ENCODE measurements around the gene ADAMTSL1. TPM values are rescaled to one million over a fixed set of nuclear protein-coding genes. Genes with fewer than 3 reads are reported as not detected.

Gene ADAMTSL1
- total RNA-seq, 1 experiment from 2014 or later: not detected

- TF ChIP-seq EZH2phosphoT487 (IDR thresholded peaks at IDR 0.05; ENCODE audit: borderline replicate concordance) (no peak), CBX3 (IDR thresholded peaks at IDR 0.05; ENCODE audit: low read depth) (no peak), SP1 (IDR thresholded peaks at IDR 0.05; ENCODE audit: low read depth) (no peak), ZNF274 (IDR thresholded peaks at IDR 0.05; ENCODE audit: low read depth, low read length) (no peak), FOSL1 (IDR thresholded peaks at IDR 0.05; ENCODE audit: low read depth) (no peak)
- RAD21 ChIA-PET (ENCODE audit: low non-redundant PET in 1 of 2, low total read pairs in 2 of 2, uncharacterized antibody in 2 of 2, unreplicated experiment in 2 of 2): no interaction called here
- H3K27me3 ChIP-seq (ENCODE audit: insufficient read depth, low read length): peaks cover 52% of the 10 kb centered on the region
- H3K9me3 ChIP-seq (ENCODE audit: control insufficient read depth in 1 of 2, insufficient read depth in 1 of 2, low read depth in 1 of 2, low read length in 2 of 2): no peaks in the 10 kb centered on the region
- H3K36me3 ChIP-seq (ENCODE audit: control insufficient read depth in 1 of 2, insufficient read depth in 2 of 2, low read length in 2 of 2): no peaks in the 10 kb centered on the region
- H4K20me1 ChIP-seq (ENCODE audit: insufficient read depth): no peaks in the 10 kb centered on the region
- no peak overlapping the region for H2AFZ ChIP-seq (ENCODE audit: low read depth, low read length, poor library complexity, severe bottlenecking)
- intact Hi-C loops (cut with micrococcal nuclease): no loop called here
- no peak overlapping the region for H3K27ac ChIP-seq (ENCODE audit: low read depth, low read length)
- POLR2A ChIA-PET: no interaction called here
- ATAC-seq (no peak), DNase-seq (ENCODE audit: low read depth, low spot score) (no peak)
- H3K9ac ChIP-seq (ENCODE audit: low read length): no peak overlapping the region
- CTCF ChIA-PET: no interaction called here
- H3K79me2 ChIP-seq (ENCODE audit: insufficient read depth, low read length): no peaks in the 10 kb centered on the region
- no peaks in the 10 kb centered on the region for H3K4me1 ChIP-seq (ENCODE audit: control insufficient read depth in 1 of 2, insufficient read depth in 2 of 2, low read length in 2 of 2)
- H3K9me2 ChIP-seq (ENCODE audit: insufficient read depth): no peaks in the 10 kb centered on the region
- no peak overlapping the region for H3K4me3 ChIP-seq (replicated peaks in 1 of 2; ENCODE audit: low read depth in 1 of 2, low read length in 2 of 2)
- no TSS peak for BruUV-seq (replicated peaks)
- H3K4me2 ChIP-seq (ENCODE audit: low read length): no peak overlapping the region
These were observed 296.4 kb downstream of the ADAMTSL1 start for GRCh38 chr9:18770131-18770908.

GRCh38 chr9:18771011-18771410 lies 297.1 kb downstream of the ADAMTSL1 start:
- TF ChIP-seq POLR2A (IDR thresholded peaks at IDR 0.05; ENCODE audit: borderline replicate concordance, extremely low read depth, insufficient read depth, insufficient read length) (no peak), ATF3 (IDR thresholded peaks at IDR 0.05) (no peak), SIN3A (IDR thresholded peaks at IDR 0.05; ENCODE audit: low read depth) (no peak), RAD21 (IDR thresholded peaks at IDR 0.05; ENCODE audit: low read depth) (no peak), SP1 (IDR thresholded peaks at IDR 0.05; ENCODE audit: low read depth) (no peak), ZBTB33 (IDR thresholded peaks at IDR 0.05; ENCODE audit: extremely low read depth, insufficient replicate concordance, low read length) (no peak), TCF7L2 (IDR thresholded peaks at IDR 0.05; ENCODE audit: borderline replicate concordance, extremely low read depth, insufficient read depth, insufficient read length) (no peak), FOSL1 (IDR thresholded peaks at IDR 0.05; ENCODE audit: low read depth) (no peak), YY1 (IDR thresholded peaks at IDR 0.05; ENCODE audit: extremely low read depth, insufficient replicate concordance, low read depth, low read length) (no peak), CEBPB (IDR thresholded peaks at IDR 0.05; ENCODE audit: low read depth) (no peak), SRF (IDR thresholded peaks at IDR 0.05; ENCODE audit: low read depth) (no peak)
- H3K9ac ChIP-seq (ENCODE audit: low read length): no peak overlapping the region
- H3K4me3 ChIP-seq (replicated peaks in 1 of 2; ENCODE audit: low read depth in 1 of 2, low read length in 2 of 2): no peak overlapping the region
- no TSS peak for BruUV-seq (replicated peaks)
- H3K9me3 ChIP-seq (ENCODE audit: control insufficient read depth in 1 of 2, insufficient read depth in 1 of 2, low read depth in 1 of 2, low read length in 2 of 2): no peaks in the 10 kb centered on the region
- H3K27ac ChIP-seq (ENCODE audit: low read depth, low read length): no peak overlapping the region
- H2AFZ ChIP-seq (ENCODE audit: low read depth, low read length, poor library complexity, severe bottlenecking): no peak overlapping the region
- no peak overlapping the region for H3K4me2 ChIP-seq (ENCODE audit: low read length)
- ChIA-PET CTCF (no interaction called here), POLR2A (no interaction called here), RAD21 (ENCODE audit: low non-redundant PET in 1 of 2, low total read pairs in 2 of 2, uncharacterized antibody in 2 of 2, unreplicated experiment in 2 of 2) (no interaction called here)
- no peaks in the 10 kb centered on the region for H3K9me2 ChIP-seq (ENCODE audit: insufficient read depth)
- peaks cover 49% of the 10 kb centered on the region for H3K27me3 ChIP-seq (ENCODE audit: insufficient read depth, low read length)
- ATAC-seq: no peak
- DNase-seq (ENCODE audit: low read depth, low spot score): no peak
- no peaks in the 10 kb centered on the region for H3K4me1 ChIP-seq (ENCODE audit: control insufficient read depth in 1 of 2, insufficient read depth in 2 of 2, low read length in 2 of 2)
- H4K20me1 ChIP-seq (ENCODE audit: insufficient read depth): no peaks in the 10 kb centered on the region
- intact Hi-C loops (cut with micrococcal nuclease): no loop called here
- no peaks in the 10 kb centered on the region for H3K79me2 ChIP-seq (ENCODE audit: insufficient read depth, low read length)
- H3K36me3 ChIP-seq (ENCODE audit: control insufficient read depth in 1 of 2, insufficient read depth in 2 of 2, low read length in 2 of 2): no peaks in the 10 kb centered on the region
